HCT116 (cell line): ENCODE data around the gene SULT2B1. TPM values are rescaled to one million over a fixed set of nuclear protein-coding genes. Genes with fewer than 3 reads are reported as not detected.

Experiments used
- ATAC-seq: fragments of 200-7000 bp; cut with Tn5 transposase; 2 replicates; pipeline ENCODE4 v1.9.1; 2020; ENCODE audit warnings: mild to moderate bottlenecking, moderate library complexity
- BruUV-seq: library from RNA; stranded (reverse); fragments of 400-500 nt; replicated peaks from 2 replicates; lab custom pipeline; 2021; lab: Mats Ljungman, UMichigan
- CTCF ChIA-PET: fragments of 300-600 bp; sonication (Branson Sonifier 250); formaldehyde crosslinking; loops from one replicate; lab custom pipeline; 2021; ENCODE audit warnings: antibody characterized with exemption; lab: Charles Lee
- POLR2A ChIA-PET: fragments of 300-600, 350-600 bp; sonication (Branson Sonifier 250); formaldehyde crosslinking; loops from one replicate; lab custom pipeline; 2021; ENCODE audit warnings: antibody characterized with exemption; lab: Charles Lee
- RAD21 ChIA-PET, 2 experiments: fragments of 300-600 bp; sonication (Branson Sonifier 250); formaldehyde crosslinking; loops; one replicate each; lab custom pipeline; 2023; ENCODE audit warnings: low total read pairs in 2 of 2; ENCODE audit not compliant: uncharacterized antibody in 2 of 2, unreplicated experiment in 2 of 2, low non-redundant PET in 1 of 2; lab: Charles Lee
- DNase-seq: peaks from one replicate; pipeline ENCODE4 v3.0.0-alpha.2; 2010; ENCODE audit warnings: low read depth, low spot score
- H2AFZ ChIP-seq: fragments of 200-600 bp; shearing (Covaris generic), sonication (generic); 2 replicates; pipeline ENCODE4 v1.6.1; 2017; ENCODE audit warnings: low read depth, mixed run types, mixed read lengths, antibody characterized with exemption, low read length; ENCODE audit not compliant: poor library complexity, severe bottlenecking
- H3K27ac ChIP-seq: 2 replicates; pipeline ENCODE4 v1.5.1; 2012; ENCODE audit warnings: low read depth, low read length
- H3K27me3 ChIP-seq: fragments of 200-600 bp; sonication (generic); 2 replicates; pipeline ENCODE4 v1.6.1; 2016; ENCODE audit warnings: mixed run types, low read length, mixed read lengths; ENCODE audit not compliant: insufficient read depth
- H3K36me3 ChIP-seq, 2 experiments: fragments of 200-500 bp in 1 of 2; fragments of 200-600 bp in 1 of 2; sonication (Bioruptor generic) in 1 of 2; sonication (generic) in 1 of 2; 2 replicates each; pipeline versions ENCODE4 v1.5.1 to v1.6.1; 2014 to 2016; ENCODE audit warnings: low read length in 2 of 2, inconsistent platforms in 1 of 2, mixed read lengths in 1 of 2, mixed run types in 1 of 2; ENCODE audit not compliant: insufficient read depth in 2 of 2, control insufficient read depth in 1 of 2
- H3K4me1 ChIP-seq, 2 experiments: fragments of 200-600 bp in 1 of 2; sonication (generic) in 1 of 2; 2 replicates each; pipeline versions ENCODE4 v1.5.1 to v1.6.1; 2012 to 2017; ENCODE audit warnings: low read length in 2 of 2, inconsistent platforms in 1 of 2, mild to moderate bottlenecking in 1 of 2, mixed read lengths in 1 of 2, mixed run types in 1 of 2, moderate library complexity in 1 of 2; ENCODE audit not compliant: insufficient read depth in 2 of 2, control insufficient read depth in 1 of 2
- H3K4me2 ChIP-seq: fragments of 200-600 bp; sonication (generic); 2 replicates; pipeline ENCODE4 v1.6.1; 2017; ENCODE audit warnings: mixed run types, low read length, mixed read lengths
- H3K4me3 ChIP-seq, 2 experiments: fragments of 200-600 bp in 1 of 2; sonication (generic) in 1 of 2; replicated peaks in 1 of 2; 2 replicates each; pipeline ENCODE4 v1.5.1; 2011 to 2016; ENCODE audit warnings: low read length in 2 of 2, control low read depth in 1 of 2, low read depth in 1 of 2, mild to moderate bottlenecking in 1 of 2, mixed read lengths in 1 of 2, mixed run types in 1 of 2
- H3K79me2 ChIP-seq: fragments of 200-600 bp; sonication (generic); 2 replicates; pipeline ENCODE4 v1.6.1; 2017; ENCODE audit warnings: mild to moderate bottlenecking, mixed run types, low read length, moderate library complexity, mixed read lengths; ENCODE audit not compliant: insufficient read depth
- H3K9ac ChIP-seq: fragments of 200-600 bp; sonication (generic); 2 replicates; pipeline ENCODE4 v1.6.1; 2016; ENCODE audit warnings: low read length, mixed read lengths
- H3K9me2 ChIP-seq: fragments of 200-600 bp; sonication (generic), shearing (Covaris generic); 2 replicates; pipeline ENCODE4 v1.6.1; 2017; ENCODE audit warnings: mixed run types, mild to moderate bottlenecking, moderate library complexity; ENCODE audit not compliant: insufficient read depth
- H3K9me3 ChIP-seq, 2 experiments: fragments of 200-500 bp in 1 of 2; fragments of 200-600 bp in 1 of 2; sonication (Bioruptor generic) in 1 of 2; sonication (generic) in 1 of 2; 2 replicates each; pipeline ENCODE4 v1.6.1; 2014 to 2017; ENCODE audit warnings: low read length in 2 of 2, mixed read lengths in 2 of 2, inconsistent platforms in 1 of 2, low read depth in 1 of 2, mild to moderate bottlenecking in 1 of 2, mixed run types in 1 of 2, moderate library complexity in 1 of 2; ENCODE audit not compliant: control insufficient read depth in 1 of 2, insufficient read depth in 1 of 2
- H4K20me1 ChIP-seq: fragments of 200-600 bp; sonication (generic), shearing (Covaris generic); 2 replicates; pipeline ENCODE4 v1.6.1; 2017; ENCODE audit warnings: mixed run types, mild to moderate bottlenecking, moderate library complexity; ENCODE audit not compliant: insufficient read depth
- ATF3 ChIP-seq: IDR thresholded peaks from 2 replicates; pipeline ENCODE4 v1.6.1; 2012
- CBX3 ChIP-seq: IDR thresholded peaks from 2 replicates; pipeline ENCODE4 v1.6.1; 2012; ENCODE audit warnings: low read depth
- CTCF ChIP-seq, 3 experiments: fragments of 200-600 bp in 1 of 3; sonication (generic) in 1 of 3; IDR thresholded peaks in 2 of 3; conservative IDR thresholded peaks in 1 of 3; 2 replicates each; pipeline ENCODE4 v1.5.1; 2012 to 2017; ENCODE audit warnings: low read depth in 2 of 3, low read length in 2 of 3, antibody characterized with exemption in 1 of 3, borderline replicate concordance in 1 of 3, control low read depth in 1 of 3, mild to moderate bottlenecking in 1 of 3, mixed read lengths in 1 of 3, mixed run types in 1 of 3, moderate library complexity in 1 of 3; ENCODE audit not compliant: insufficient read depth in 1 of 3
- EGR1 ChIP-seq: IDR thresholded peaks from 2 replicates; pipeline ENCODE4 v1.6.1; 2012; ENCODE audit warnings: low read depth
- ELF1 ChIP-seq: IDR thresholded peaks from 2 replicates; pipeline ENCODE4 v1.6.1; 2012; ENCODE audit warnings: low read depth, borderline replicate concordance
- JUND ChIP-seq: IDR thresholded peaks from 2 replicates; pipeline ENCODE4 v1.6.1; 2012
- POLR2A ChIP-seq: IDR thresholded peaks from 2 replicates; pipeline ENCODE4 v1.7.0; 2011; ENCODE audit warnings: borderline replicate concordance; ENCODE audit not compliant: insufficient read depth, insufficient read length; ENCODE audit errors: extremely low read depth
- POLR2AphosphoS5 ChIP-seq: IDR thresholded peaks from 2 replicates; pipeline ENCODE4 v1.6.1; 2011; ENCODE audit warnings: mild to moderate bottlenecking, low read depth, low read length, moderate library complexity
- RAD21 ChIP-seq: IDR thresholded peaks from 2 replicates; pipeline ENCODE4 v1.6.1; 2012; ENCODE audit warnings: low read depth, mild to moderate bottlenecking
- REST ChIP-seq: IDR thresholded peaks from 2 replicates; pipeline ENCODE4 v1.6.1; 2012; ENCODE audit warnings: low read depth
- SIN3A ChIP-seq: IDR thresholded peaks from 2 replicates; pipeline ENCODE4 v1.6.1; 2012; ENCODE audit warnings: low read depth
- TCF7L2 ChIP-seq: IDR thresholded peaks from 2 replicates; pipeline ENCODE4 v1.7.0; 2011; ENCODE audit warnings: borderline replicate concordance, inconsistent platforms; ENCODE audit not compliant: insufficient read depth, insufficient read length; ENCODE audit errors: extremely low read depth
- YY1 ChIP-seq: IDR thresholded peaks from 2 replicates; pipeline ENCODE4 v1.6.1; 2011; ENCODE audit warnings: low read length, low read depth, moderate library complexity, mild to moderate bottlenecking; ENCODE audit not compliant: insufficient replicate concordance; ENCODE audit errors: extremely low read depth
- ZFX ChIP-seq: fragments of 450-650 bp; IDR thresholded peaks from 2 replicates; pipeline ENCODE4 v1.6.1; 2017
- ZNF274 ChIP-seq: fragments of 200-500 bp; sonication (Bioruptor generic); IDR thresholded peaks from 2 replicates; pipeline ENCODE4 v1.6.1; 2014; ENCODE audit warnings: mild to moderate bottlenecking, low read depth, low read length, inconsistent platforms
- intact Hi-C: fragments of 100-400 bp; cut with micrococcal nuclease; formaldehyde crosslinking; loops from 2 replicates; pipeline ENCODE4 v1.10.0; 2022
- total RNA-seq: library from RNA; stranded (reverse); gene quantifications from one replicate; pipeline ENCODE4 v1.2.1, GENCODE V29; 2021; ENCODE audit not compliant: unreplicated experiment

Gene SULT2B1
- total RNA-seq, 1 experiment from 2014 or later, result 4.8 TPM

GRCh38 chr19:48511800-48512503 lies 40.0 kb upstream of the SULT2B1 start, which contains the start of gene LMTK3:
Gene LMTK3 (minus strand): TSS chr19:48511835. CDS start chr19:48511576, 259 bp downstream.
- no peak for ATAC-seq
- intact Hi-C loops, result no loop called here
- ChIA-PET RAD21 (no interaction called here), POLR2A (interaction anchor here (1.4 kb wide), 1 partner anchor 72 kb away, joined by 3 read pairs; no protein-coding TSS in a partner anchor), CTCF (no interaction called here)
- H3K36me3 ChIP-seq, result no peaks in the 10 kb centered on the region
- no peaks in the 10 kb centered on the region for H3K9me3 ChIP-seq
- TF ChIP-seq ZNF274 (no peak), SIN3A (no peak), POLR2A (no peak), YY1 (no peak), CBX3 (no peak), POLR2AphosphoS5 (no peak), ZFX (no peak), RAD21 (no peak), JUND (no peak), ELF1 (no peak), ATF3 (no peak), CTCF (IDR thresholded peaks at IDR 0.05 in 2 of 3, conservative IDR thresholded peaks at IDR 0.05 in 1 of 3; ENCODE audit: borderline replicate concordance in 1 of 3, insufficient read depth in 1 of 3, low read depth in 2 of 3, low read length in 2 of 3) (no peak), TCF7L2 (no peak), REST (no peak), EGR1 (no peak)
- DNase-seq, result no peak
- no peaks in the 10 kb centered on the region for H3K9me2 ChIP-seq
- H3K79me2 ChIP-seq, result no peaks in the 10 kb centered on the region
- H2AFZ ChIP-seq, result no peak within 1 kb of the TSS
- no peaks in the 10 kb centered on the region for H3K27me3 ChIP-seq
- no peak within 1 kb of the TSS for H3K9ac ChIP-seq
- no peak within 1 kb of the TSS for H3K4me3 ChIP-seq
- BruUV-seq, result no TSS peak
- peaks cover 0 to 24% of the 10 kb centered on the region in 2 experiments; a peak in 2 of 4 replicates for H3K4me1 ChIP-seq
- peak within 1 kb of the TSS; percentile 100; the same call in 1 of the 2 replicates for H3K4me2 ChIP-seq
- no peaks in the 10 kb centered on the region for H4K20me1 ChIP-seq
- H3K27ac ChIP-seq, result no peak within 1 kb of the TSS
